Activated CD4-positive, CD25-positive, alpha-beta regulatory T cell treated with anti-CD3 and anti-CD28 coated beads, Interleukin-2, amount 50 U/mL, for 24 hours (primary cell): ENCODE measurements around the gene CETP.
"Not testable (repeated sequence)": the region's sequence is repeated elsewhere in the genome, so short reads cannot be mapped to it uniquely, and the experiment has no call there.

Source experiments
- ATAC-seq, 2 donors: fragments of 150-1000 bp; cut with Tn5 transposase; one replicate each; pipeline ENCODE4 v1.10.0; 2021; ENCODE audit warnings: mild to moderate bottlenecking in 1 of 2, moderate library complexity in 1 of 2

CETP gene

DNA sequence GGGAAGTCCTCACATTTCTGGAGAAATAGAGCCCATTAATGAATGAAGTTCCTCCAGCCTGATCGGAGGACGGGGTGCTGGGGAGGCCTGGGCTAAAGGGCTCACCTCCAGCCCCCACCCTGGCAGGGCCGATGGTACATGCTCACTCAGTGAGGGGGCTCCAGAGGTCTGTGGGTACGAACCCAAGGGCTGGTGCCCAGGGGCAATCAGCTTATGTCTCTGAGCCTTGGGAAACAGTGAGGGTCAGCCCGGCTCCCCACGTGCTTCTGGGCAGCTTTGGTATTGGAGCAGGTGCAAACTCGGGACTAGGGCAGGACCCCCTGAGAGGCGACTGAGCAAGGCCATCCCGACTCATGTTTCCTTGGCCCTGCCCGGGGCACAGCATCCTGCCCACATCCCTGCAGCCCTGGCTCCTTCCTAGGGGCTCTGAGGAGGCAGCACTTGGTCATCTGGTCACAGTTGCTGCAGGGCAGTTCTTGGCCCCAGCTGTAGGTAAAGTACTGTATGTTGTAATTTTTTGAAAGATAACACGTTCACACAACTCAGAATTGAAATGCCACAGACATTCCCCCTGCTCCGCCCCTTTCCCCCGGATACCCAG lies 969 bp upstream of the CETP start:
- no peak for ATAC-seq

DNA sequence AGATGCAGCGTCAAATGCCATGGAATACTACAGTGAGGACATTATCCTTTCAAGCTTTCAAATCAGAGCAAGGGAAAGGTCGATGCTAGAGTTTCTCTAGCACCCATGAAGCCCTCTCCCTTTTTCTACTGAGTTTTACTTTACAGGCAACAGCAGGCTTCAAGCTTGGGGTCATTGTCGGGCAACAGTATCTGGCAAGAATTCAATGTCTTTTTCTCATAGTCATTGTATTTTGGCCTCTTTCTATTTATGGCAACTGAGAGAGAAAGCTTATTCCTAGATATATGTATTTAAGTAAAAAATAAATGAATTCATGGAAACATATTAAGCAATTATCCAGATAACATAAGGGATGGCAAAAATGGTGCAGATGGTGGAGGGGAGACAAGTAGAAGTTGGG lies 364 bp upstream of the CETP start:
- no peak for ATAC-seq

- ATAC-seq, result peak; percentile 84 to 93
Measured at GRCh38 chr16:56964243-56965148, 2.7 kb downstream of the CETP start.

- no peak for ATAC-seq
Measured at GRCh38 chr16:56965149-56966092, 3.7 kb downstream of the CETP start.

- no peak for ATAC-seq
Measured at GRCh38 chr16:56966093-56966475, 4.3 kb downstream of the CETP start.

GRCh38 chr16:56967733-56968132 lies 6.0 kb downstream of the CETP start:
- no peak for ATAC-seq

DNA sequence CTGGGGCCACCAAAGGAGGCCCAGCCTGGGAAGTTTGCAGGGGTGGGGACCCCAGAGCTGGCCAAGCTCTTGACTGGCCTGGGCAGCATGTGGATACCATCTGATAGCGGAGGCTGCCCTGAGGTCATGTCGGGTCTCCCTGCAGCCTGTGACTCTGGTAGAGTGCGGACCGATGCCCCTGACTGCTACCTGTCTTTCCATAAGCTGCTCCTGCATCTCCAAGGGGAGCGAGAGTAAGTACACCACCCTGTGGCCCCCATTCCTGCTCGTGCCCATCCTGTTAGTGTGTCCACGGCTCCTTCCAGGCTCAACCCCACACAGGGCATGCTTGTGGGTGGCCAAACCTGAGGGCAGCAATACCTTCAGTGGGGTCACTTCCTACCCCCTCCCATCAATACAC lies 8.0 kb downstream of the CETP start:
- no peak for ATAC-seq

DNA sequence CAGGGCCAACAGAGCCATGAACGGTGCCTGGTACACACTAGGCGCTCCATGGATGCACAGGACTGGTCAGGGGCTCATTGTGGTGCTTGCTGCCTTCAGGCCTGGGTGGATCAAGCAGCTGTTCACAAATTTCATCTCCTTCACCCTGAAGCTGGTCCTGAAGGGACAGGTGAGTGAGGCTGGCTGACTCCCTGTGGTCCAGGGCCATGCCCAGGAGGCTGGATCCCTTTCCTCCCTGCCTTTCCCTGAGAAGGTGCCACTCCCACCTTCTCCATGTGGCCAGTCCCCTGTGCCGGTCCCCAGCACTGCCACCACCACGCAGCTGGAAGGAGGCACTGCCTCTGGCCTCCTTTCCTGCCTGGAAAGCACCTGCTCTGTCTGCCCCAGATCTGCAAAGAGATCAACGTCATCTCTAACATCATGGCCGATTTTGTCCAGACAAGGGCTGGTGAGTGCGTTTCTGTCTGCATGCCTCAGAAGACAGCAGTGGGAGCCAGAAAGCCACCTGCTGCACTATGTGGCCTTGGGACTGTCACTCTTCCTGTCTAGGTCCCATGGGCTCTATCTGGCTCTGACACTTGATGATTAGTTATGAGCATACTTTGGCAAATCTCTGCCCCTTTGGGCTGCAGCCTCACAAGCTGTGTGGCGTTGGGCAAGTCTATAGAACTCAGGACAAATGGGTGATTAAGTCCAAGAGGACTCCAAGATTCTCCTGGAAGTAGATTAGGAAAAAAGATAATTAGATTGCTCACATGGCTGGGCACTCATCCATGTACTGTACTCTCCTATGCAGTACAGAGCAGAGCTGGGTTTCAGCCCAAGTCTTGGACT lies 9.4 kb downstream of the CETP start:
- ATAC-seq, result peak; percentile 57 to 64

DNA sequence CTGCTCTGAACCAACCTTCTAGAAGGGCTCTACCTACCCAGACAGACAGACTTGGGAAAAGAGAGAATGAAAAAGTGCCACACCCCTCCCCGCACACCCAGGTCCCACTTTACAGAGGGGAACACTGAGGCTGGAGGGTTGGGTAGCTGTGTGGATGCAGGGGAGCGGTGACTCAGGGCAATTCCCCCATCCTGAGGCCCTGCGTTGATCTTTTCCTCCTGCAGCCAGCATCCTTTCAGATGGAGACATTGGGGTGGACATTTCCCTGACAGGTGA lies 10.0 kb downstream of the CETP start:
- ATAC-seq, result no peak

GRCh38 chr16:56972403-56973293 lies 10.9 kb downstream of the CETP start:
- ATAC-seq, result no peak

GRCh38 chr16:56973294-56973689 lies 11.5 kb downstream of the CETP start:
- no peak for ATAC-seq

DNA sequence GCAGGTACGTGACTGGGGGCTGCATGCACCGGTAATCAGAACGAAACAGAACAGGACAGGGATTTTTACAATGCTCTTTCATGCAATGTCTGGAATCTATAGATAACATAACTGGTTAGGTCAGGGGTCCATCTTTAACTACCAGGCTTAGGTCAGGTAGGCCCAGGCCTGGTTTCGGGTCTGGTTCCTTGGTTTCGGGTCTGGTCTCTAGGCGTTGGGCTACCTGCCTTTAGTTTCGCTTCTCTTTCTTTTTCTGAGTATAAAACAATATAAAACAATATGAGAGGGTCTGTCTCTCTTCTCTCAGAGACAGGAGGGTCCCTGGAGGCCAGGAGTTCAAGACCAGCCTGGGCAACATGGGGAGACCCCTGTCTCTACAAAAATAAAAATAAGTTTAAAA lies 12.1 kb downstream of the CETP start:
- not testable (repeated sequence) for ATAC-seq

DNA sequence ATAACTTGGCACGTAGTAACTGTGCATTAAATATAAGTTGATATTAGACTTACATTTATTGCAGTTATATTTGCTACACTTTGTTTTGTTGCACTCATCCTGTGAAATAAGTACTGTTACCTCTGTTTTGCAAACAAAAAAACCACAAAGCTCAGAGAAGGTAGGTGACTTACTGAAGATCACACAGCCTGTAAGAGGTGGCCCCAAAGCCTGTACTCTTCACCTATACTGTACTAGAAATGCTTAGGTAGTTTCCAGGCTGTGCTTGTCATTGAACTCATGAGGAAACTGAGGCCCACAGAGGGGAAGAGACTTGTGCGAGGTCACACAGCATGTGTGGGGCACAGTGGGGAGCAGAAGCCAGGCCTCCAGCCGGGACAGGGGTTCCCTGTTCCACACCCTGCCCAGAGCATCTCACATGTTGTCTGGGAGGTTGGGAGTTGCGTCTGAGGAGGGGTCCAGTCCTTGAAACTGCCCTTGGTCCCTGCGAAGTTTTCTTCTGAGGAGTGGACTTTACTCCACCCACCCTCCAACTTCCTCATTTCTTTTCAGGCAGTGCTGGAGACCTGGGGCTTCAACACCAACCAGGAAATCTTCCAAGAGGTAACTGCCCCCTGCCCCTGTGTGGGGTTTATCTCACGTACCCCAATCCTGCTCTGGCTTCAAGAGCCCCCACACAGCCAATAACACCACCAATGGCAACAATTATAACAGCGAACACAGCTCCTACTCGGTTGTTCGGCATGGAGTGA lies 13.0 kb downstream of the CETP start:
- peak; percentile 17 to 29 for ATAC-seq

GRCh38 chr16:56975714-56976113 lies 14.0 kb downstream of the CETP start:
- ATAC-seq, result no peak

- ATAC-seq, result no peak
Measured at GRCh38 chr16:56977216-56977615, 15.5 kb downstream of the CETP start.

DNA sequence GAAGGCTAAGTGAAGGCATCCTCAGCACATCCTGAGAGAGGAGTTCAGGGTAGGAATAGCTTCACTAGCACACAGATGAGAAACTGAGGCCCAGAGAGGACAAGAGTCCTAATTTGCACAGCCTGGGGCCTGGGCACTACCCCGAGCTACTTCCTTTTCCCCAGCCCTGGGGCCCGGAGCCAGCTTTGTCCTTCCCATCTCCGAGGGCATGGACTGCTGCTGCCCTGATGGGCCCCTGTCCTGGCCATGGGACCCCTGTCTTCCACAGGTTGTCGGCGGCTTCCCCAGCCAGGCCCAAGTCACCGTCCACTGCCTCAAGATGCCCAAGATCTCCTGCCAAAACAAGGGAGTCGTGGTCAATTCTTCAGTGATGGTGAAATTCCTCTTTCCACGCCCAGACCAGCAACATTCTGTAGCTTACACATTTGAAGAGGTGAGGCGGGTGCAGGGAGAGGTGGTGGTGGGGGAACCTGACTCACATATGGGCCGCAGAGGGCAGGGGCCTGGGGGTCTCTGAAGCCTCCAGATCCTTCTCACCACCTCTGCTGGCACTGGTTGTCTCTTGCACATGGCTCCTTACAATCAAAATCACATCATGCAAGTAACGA lies 16.2 kb downstream of the CETP start:
- no peak for ATAC-seq

DNA sequence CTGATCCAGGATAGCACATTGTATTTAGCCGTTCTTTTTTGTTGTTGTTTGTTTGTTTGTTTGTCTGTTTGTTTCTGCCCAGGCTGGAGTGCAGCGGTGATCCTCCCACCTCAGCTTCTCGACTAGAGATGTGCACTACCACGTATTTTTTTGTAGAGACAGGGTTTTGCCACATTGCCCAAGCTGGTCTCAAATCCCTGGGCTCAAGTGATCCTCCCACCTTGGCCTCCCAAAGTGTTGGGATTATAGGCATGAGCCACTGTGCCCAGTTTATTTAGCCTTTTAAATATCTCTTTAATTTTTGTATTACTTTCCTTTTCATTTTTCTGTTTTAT lies 18.4 kb downstream of the CETP start:
- no peak for ATAC-seq

- no peak for ATAC-seq
Measured at GRCh38 chr16:56980792-56981724, 19.3 kb downstream of the CETP start.

DNA sequence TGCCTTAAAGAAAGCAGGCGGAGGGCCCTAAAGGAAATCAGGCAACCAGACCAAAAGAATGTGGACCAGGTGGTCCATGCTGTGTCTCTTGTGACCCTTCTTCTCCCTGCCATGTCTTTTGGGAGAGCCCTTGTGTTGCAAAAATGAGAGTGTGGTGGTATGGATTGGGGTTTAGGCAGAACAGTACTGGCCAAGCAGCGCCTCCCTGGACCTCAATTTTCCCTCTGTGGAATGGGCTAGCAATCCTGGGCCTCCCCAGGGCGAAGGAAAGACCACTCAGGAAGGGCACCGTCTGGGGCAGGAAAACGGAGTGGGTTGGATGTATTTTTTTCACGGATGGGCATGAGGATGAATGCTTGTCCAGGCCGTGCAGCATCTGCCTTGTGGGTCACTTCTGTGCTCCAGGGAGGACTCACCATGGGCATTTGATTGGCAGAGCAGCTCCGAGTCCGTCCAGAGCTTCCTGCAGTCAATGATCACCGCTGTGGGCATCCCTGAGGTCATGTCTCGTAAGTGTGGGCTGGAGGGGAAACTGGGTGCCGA lies 20.1 kb downstream of the CETP start:
- no peak for ATAC-seq
